C4-2B (cell line): ENCODE measurements around the gene WHAMM.

Source experiments
- H3K27ac ChIP-seq: fragments of 450-650 bp; 2 replicates; pipeline ENCODE4 v1.5.1; 2017
- ZFX ChIP-seq: fragments of 450-650 bp; IDR thresholded peaks from 2 replicates; pipeline ENCODE4 v1.6.1; 2017
- TF ChIP-seq, protein P1 (sequence below): fragments of 450-650 bp; conservative IDR thresholded peaks from 2 replicates; pipeline ENCODE4 v1.5.1; 2017; ENCODE audit warnings: mild to moderate bottlenecking

Gene WHAMM

DNA sequence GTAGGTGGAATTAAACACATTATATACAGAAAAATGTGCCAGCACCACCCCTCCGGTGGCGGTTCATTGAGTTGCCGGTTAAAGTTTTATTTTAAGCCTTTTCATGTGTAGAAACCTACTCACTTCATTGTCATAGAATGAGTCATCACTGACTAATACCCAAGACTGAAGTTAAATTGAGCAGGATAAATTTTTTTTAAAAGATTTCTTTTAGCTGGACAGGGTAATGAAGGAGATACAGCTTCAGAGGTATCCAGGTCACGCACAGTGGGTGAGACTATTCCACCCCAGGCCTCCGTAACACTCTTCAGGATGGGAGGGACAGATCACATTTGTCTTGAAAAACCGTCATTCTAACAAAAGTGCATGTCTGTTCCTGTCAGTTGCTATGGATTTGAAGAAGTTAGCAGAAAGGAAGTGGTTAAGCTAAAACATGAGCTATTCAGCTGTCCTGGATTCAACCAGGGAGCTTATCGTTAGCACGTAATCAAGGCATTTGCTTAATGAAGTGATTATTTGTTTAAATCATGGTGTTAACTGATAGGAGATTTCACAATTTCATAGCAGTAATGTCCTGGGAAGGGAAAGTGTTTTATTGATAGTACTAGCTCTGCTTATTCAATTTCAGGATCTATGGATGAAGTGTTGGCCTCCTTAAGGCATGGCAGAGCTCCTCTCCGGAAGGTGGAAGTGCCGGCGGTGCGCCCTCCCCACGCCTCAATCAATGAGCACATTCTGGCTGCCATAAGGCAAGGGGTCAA is 23.4 kb downstream of the WHAMM start:
- no peak for TF ChIP-seq ZFX
- TF ChIP-seq, protein P1, sequence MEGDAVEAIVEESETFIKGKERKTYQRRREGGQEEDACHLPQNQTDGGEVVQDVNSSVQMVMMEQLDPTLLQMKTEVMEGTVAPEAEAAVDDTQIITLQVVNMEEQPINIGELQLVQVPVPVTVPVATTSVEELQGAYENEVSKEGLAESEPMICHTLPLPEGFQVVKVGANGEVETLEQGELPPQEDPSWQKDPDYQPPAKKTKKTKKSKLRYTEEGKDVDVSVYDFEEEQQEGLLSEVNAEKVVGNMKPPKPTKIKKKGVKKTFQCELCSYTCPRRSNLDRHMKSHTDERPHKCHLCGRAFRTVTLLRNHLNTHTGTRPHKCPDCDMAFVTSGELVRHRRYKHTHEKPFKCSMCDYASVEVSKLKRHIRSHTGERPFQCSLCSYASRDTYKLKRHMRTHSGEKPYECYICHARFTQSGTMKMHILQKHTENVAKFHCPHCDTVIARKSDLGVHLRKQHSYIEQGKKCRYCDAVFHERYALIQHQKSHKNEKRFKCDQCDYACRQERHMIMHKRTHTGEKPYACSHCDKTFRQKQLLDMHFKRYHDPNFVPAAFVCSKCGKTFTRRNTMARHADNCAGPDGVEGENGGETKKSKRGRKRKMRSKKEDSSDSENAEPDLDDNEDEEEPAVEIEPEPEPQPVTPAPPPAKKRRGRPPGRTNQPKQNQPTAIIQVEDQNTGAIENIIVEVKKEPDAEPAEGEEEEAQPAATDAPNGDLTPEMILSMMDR, result no peak
- no peak overlapping the region for H3K27ac ChIP-seq

- H3K27ac ChIP-seq, result no peak overlapping the region
- no peak for TF ChIP-seq ZFX
- TF ChIP-seq, protein P1, result no peak
These were observed 23.9 kb downstream of the WHAMM start for GRCh38 chr15:82833362-82833682.

GRCh38 chr15:82835391-82835917 is 26.0 kb downstream of the WHAMM start:
- no peak overlapping the region for H3K27ac ChIP-seq
- TF ChIP-seq, protein P1, result no peak
- no peak for TF ChIP-seq ZFX

- TF ChIP-seq, protein P1, result no peak
- TF ChIP-seq ZFX, result no peak
- H3K27ac ChIP-seq, result no peak overlapping the region
These were observed 28.8 kb downstream of the WHAMM start for GRCh38 chr15:82838096-82838735.

DNA sequence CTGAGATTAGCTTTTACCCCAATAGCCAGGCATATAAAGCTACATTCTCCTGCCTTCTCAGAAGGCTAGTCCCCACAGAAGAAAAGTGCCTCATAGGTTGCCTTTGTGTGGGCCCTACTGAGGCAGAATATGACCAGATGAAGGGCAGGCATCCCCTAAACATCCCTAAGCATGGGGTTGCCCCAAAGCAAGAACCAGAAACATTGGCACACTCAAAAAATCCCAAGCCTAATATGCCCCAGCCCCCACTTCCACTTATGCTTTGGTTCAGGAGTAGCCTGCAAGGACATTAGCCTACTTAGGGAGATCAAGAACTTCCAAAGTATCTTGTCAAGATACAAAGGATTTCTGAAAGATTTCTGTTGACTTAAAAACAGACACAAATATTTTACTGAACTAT is 29.7 kb downstream of the WHAMM start:
- no peak for TF ChIP-seq ZFX
- TF ChIP-seq, protein P1, result no peak
- no peak overlapping the region for H3K27ac ChIP-seq

GRCh38 chr15:82840166-82840565 is 30.7 kb downstream of the WHAMM start:
- TF ChIP-seq, protein P1, result no peak
- TF ChIP-seq ZFX, result no peak

DNA sequence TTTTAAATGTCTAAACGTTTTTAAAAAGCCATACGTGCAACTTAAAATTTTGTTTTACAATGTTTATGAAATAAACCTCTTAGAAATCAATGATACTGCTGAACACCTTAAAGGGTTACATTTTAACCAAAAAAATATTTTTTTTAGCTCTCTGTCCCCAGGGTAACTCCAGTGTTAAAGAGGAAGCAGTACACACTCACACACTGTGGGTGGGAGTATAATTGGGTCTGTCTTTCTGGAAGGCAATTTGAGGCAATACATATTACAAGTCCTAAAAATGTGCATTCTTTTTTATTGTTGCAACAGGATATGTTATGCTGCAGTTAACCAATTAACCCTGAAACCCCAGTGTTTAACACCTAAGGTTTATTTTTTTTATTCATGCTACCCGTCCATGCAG is 34.1 kb downstream of the WHAMM start:
- no peak overlapping the region for H3K27ac ChIP-seq
- TF ChIP-seq ZFX, result no peak
- TF ChIP-seq, protein P1, result no peak

More at GRCh38 chr15:82840166-82840565, 30.7 kb downstream of the WHAMM start:
- H3K27ac ChIP-seq, result no peak overlapping the region
